ENCODE data around the gene GCSH.
A peak's percentile ranks its signal among the peaks of the same experiment; 100 is the strongest.

GCSH gene

DNA sequence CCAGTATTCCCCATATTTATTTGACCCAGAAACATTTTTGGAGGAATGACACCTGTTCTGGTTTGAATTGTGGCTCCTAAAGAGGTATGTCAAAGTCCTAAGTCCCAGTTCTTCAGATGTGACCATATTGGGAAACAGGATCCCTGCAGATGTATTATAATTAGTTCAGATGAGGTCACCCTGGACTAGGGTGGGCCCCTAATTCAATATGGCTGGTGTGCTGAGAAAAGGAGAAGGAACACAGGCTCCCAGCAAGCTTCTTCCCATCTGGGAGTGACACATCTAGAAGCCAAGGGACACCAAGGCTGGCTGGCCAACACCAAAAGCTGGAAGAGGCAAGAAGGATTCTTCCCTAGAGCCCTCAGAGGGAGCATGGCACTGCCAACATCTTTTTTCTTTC is 3.8 kb upstream of the GCSH start:
- DNase-seq: no peak

DNA sequence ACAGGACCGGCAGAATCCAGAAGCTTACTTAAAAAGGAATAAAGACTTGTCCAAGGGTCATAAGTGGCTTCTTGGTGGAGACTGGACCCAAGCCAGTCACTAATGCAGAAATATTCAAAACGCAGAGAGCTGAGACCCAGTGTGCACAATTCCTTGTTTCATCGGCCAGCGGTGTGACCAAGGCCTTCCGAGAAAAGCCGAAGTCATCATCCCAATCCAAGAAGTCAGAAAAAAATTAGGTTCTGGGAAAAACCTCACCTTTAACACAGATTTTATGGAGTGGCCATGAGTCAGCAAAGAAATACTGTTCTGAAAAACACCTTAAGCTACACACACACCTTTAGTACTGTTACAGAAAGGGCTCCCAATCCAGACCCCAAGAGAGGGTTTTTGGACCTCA is 1.0 kb upstream of the GCSH start:
- no peak for DNase-seq

DNA sequence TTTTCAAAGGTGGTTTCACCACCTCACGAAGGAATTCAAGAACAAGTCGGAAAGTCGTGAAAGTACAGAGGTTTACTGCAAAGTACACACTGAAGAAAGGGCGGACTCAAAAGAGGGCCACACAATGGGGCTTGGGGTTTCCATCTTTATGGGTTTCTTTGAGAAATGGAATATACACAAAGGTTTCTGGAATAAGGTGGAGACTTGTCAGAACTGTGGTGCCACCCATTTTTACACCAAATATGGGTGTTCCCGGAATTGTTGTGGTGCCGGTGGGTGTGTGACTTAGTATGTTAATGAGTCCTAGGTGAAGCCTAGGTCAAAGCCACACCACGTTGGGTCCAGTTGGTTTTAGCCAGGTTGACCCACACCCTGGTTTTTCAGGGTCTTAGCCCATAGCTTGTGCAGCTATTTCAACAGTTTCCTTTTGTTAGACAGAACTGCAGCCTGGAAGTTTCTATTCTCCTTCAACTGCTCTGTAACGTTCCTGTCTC is 567 bp upstream of the GCSH start:
- DNase-seq: no peak

DNA sequence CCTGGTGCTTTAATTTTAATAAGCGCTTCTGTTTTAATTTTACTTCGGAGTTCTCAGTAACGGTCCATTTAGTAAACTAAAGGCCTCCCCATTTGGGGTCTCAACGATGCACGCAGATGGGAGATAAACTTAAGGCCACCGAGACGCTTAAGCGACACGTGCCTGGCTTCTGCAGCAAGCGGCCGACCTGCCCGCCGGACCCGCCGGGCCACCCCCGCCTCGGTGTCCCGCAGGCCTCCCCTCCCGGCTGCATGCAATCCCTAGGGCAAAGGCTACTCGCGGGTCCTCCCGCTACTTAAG is 592 bp downstream of the GCSH start:
- no peak for DNase-seq

DNA sequence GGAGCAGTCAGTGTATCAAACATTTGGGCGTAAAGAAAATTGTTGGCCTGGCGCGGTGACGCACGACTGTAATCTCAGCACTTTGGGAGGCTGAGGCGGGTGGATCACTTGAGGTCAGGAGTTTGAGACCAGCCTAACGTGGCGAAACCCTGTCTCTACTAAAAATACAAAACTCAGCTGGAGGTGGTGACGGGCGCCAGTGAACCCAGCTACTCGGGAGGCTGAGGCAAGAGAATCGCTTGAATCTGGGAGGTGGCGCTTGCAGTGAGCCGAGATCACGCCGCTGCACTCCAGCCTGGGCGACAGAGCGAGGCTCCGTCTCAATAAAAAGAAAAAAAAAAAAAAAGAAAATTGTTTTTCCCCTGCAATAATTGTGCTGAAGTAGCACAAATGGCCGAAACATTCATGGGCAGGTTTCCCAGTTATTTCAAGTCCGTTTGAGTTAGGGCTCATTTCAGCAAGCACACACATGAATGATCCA is 1.4 kb downstream of the GCSH start:
- no peak for DNase-seq

DNA sequence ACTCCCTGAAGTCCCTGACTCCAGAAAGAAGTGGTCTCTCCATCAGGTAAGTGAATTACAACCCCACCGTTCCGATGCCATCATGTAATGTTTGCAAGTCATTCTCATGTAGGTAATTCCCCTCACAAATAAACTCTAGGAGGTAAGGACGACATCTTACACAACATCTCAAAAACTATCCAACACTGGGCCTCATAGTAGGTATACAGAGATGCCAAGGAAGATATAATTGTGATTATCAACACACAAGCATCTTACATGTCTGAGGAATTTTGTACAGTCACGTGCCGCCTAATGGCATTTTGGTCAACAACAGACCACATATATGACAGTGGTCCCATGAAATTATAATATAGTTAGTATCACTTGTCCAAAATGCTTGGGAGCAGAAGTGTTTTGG is 7.4 kb downstream of the GCSH start:
- DNase-seq: no peak

DNA sequence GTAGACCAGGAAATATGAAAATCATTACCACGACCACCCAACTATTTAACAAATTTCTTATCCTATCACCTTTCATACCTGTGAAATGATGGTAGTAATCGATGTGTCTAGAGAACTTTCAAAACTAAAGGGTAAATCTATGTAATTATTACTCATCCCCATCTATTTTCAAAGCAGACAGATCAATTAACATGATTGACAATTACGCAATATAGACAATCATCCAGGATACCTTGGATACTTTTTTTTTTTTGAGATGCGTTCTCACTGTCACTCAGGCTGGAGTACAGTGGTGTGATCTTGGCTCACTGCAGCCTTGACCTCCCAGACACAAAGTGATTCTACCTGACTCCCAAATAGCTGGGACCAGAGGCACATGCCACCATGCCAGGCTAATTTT is 15.2 kb downstream of the GCSH start:
- DNase-seq: no peak

DNA sequence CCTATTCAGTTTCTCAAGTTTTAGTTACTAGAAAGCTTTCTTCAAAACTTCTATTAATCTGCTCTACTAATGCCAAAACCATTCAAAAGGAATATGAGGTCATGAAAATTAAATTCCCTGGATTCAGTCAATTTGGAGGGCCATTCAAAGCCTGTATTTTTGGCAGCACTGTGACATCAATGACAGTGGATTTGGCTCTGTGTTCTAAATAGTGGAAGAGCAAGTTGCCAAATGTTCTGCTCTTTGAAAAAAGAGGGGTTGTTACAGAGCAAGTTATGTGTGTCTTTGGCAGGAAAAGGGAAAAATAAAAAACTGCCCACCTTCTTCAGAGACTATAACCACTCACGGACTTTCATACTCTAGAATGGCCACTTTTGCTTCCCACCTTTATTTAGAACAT is 16.0 kb downstream of the GCSH start:
- DNase-seq: no peak

DNA sequence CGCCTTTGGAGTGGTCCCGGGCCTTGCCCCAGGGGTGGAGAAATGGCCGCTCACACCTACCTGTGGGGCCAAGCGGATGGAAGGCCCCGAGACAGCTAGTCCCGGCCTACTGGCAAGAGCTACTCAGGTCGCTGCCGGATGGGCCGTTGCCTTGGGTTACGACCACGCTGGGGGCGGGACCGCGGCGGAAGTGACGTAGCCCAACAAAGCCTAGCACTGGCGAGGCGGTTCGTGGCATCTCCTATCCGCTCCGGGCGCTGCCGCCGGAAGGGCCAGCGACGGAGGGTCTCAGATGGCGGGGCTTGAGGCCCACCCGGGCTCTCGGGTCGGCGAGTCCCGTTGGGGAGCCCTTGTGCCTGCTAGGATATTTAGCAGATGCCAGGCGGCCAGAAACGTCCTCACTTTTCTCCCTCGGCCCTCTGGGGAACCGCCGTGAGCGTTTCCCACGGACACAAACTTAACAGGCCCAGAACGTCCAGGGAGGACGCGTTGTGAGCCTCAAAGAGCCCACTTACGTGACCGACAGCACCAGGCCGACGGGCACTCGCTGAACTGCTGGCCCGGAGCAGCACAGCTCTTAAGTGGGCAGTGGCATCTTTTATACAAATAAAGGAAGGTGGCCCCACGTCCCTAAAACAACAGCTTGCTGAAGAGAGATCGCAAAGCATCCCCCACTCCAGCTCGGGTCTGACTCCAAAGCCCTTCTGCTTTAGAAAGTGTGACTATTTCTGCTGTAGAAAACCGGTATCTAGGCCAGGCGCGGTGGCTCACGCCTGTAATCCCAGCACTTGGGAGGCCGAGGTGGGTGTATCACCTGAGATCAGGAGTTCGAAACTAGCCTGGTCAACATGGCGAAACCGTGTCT is 18.9 kb downstream of the GCSH start, which contains the start of gene C16orf46:
Gene C16orf46 (minus strand): TSS at position 163 of the 865 bp plus-strand sequence. CDS start 13,283 bp downstream, outside the sequence.
- DNase-seq: peak; percentile 25

DNA sequence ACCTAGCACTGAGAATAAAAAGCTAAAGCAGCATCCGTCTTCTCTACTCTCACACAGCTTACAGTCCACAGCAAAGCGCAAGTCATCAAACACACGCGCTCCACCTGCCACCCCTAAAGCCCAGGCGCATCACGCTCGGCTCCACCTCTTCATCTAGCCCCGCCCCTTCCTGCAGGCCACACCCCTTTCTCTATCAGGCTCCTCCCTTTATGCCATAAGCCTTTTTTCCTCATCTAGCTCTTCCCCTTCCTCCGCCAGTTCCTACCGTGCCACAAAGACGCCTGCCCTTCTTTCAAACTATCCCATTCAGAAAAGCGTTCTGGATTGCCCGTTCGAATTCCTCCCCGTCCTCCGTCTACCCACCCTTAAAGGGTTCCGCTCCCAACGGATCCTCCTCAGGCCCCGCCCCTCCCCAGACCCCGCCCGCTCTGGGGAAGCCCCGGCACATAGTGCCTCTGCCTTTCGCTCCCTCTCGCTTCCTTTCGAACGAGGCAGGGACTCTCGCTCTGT is 19.6 kb downstream of the GCSH start:
- DNase-seq: peak; percentile 52

DNA sequence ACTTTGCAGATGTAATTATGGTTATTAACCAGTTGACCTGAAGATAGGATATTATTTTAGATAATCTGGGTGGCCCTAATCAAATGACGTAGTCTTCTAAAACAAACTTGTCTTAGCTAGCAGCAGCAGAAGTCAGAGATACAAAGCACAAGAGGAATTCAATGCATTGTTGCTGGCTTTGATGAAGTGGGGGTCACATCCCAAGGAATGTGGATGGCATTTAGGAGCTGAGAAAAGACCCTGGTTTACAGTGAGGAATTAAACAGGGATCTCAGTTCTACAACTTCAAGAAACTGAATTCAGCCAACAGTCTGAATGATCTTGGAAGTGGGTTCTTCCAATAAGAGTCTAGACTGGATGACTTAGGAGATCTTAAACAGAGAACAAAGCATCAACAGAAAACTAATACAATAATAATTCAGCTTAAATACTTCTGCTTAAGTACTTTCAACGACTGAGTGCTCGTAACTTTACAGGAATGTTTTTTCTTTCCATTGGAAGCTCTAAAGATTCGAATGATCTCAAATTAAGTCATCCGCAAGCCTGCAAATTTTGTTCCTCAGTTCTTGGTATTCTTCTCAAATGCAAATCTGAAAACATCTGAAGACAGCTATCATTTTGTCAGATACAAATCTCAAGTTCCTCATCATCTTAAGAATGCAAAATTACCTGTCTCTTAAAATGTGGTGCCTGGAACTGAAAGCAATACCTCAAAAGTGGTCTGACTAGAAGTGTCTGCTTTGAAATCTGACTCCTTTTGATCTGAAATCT is 22.4 kb downstream of the GCSH start:
- DNase-seq: no peak

DNA sequence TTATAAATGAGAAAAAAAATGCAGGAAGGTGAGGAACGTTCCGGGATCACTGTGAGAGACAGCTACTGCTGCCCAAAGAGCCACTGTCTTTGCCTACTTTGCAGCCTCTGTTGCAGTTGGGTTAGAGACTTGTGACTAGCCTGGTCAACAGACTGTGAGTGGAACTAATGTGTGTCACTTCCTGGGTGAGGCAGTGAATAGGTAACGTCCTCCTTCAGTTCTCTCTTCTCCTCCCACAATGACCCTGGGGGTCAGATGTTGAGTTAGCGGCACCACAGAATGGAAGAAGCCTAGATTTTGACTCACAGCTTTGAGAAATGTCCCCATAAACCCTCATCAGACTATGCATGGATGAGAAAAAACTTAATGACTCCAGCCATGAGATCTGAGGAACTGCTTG is 24.4 kb downstream of the GCSH start:
- DNase-seq: no peak

DNA sequence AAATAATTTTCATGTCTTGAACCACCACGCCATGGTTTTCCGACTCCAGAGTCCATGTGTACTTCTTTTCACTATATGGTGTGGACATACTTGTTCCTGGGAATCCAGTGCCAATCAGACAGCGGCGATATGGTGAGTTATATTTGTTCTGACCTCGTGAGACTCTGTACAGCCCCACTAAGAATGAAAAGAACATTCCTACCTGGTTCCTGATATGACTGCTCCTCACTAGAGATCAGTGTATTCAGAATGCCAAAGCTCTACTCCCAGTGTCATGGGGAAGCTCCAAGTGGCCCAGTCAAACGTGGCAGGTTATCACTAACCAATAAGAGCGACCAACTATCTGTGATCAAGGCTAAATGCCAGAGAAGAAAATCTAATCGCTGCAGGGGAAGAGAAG is 25.2 kb downstream of the GCSH start:
- no peak for DNase-seq

DNA sequence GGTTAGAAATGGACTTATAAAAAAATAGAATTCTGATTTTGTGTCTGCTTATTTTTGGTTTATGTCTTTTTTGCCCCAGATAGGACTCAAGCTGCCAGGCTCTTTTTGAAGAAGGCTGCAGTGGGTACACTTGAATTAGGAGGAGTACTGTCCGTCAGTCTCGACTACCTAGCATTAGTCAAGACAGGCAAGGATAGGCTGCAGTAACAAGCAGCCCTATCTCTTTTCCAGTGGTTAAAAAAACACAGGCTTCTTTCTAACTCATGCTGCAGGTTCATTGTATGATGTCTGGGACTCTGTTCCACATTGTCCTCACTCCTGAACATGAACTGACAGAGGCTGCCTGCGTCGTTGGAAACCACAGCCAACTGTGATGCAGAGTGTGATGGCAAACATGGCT is 27.1 kb downstream of the GCSH start:
- no peak for DNase-seq

DNA sequence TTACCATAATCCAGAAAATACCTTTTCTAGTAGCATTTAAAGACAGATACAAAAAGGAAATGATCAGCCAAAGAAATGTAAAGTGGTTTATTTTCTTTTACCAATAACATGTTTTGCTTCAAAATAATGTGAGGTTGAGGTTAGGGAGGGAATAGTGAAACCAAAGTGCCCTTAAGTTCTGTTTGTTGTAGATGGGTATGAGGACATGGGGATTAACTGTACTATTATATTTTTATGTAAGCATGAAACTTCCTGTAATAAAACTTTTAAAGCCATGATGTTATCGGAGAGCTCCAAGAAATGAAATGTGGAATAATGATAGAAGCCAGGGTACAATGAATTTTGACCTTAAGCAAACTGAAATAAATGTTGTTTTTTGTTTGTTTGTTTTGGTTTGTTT is 29.0 kb downstream of the GCSH start:
- DNase-seq: no peak

DNA sequence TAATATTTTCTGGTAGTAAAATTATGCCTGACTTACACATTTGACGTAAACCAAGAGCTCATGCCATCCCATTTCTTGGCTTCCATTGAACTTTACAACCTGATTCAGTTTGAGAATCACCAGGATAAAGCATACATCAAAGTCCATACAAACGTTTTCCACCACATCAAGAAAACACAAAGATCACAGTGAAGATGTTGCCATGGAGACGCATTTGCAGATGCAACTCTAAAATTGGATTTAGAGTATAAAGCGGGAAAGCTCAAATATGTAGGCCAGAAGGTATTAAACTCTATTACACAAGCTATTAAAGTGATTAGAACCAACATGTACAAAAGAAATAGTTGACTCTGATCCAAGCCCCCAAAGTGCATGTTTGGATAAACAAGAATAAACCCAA is 29.5 kb downstream of the GCSH start:
- no peak for DNase-seq

DNA sequence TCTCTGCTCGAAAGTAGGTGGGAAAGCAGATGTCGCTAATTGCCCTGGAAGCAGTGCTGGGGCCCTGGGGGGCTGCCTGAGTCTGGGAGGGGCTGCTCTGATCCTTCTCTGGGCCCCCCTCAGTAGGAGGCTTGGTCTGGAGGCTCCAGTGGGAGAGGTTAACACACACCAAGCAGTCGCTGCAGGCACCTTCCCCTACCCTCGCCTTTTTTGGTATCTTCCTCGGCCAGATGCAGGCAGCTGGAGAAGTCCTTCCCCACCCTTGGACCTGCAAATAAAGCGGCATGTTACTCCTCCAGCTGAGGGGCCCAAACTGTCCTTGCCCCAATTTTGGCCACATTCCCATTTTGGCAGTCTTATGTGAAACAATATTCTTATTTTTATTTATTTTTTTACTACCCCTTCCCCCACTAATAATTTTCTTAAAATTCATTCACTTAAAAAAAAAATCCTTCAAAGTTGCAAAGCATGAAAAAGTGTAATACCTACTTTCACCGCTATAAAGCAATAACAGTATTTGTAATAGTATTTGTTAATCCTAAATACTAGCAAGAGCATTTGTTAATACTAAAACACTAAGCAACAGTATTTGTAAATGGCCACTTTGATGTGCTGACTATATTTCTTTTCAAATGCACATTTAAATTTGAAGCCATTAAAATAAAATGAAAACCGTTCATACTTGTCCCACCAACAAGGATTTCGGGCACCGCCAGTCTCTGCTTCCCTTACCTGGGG is 34.2 kb downstream of the GCSH start:
- DNase-seq: no peak

DNA sequence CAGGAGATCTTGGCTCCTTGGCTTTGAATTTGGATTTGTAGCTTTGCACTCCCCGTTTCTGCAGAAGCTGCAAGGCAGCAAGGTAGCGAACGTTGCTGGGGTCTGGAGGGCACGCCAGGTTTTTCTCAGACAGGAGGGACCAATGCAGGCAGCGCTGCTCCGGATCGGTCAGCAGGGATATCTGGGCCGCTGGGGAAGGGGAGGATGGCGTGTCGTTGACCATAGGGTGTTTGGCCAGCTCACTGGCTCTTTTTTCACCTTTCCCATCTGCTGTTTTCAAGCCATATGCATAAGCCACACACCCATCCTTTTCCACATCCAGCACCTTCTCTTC is 34.9 kb downstream of the GCSH start:
- DNase-seq: no peak

DNA sequence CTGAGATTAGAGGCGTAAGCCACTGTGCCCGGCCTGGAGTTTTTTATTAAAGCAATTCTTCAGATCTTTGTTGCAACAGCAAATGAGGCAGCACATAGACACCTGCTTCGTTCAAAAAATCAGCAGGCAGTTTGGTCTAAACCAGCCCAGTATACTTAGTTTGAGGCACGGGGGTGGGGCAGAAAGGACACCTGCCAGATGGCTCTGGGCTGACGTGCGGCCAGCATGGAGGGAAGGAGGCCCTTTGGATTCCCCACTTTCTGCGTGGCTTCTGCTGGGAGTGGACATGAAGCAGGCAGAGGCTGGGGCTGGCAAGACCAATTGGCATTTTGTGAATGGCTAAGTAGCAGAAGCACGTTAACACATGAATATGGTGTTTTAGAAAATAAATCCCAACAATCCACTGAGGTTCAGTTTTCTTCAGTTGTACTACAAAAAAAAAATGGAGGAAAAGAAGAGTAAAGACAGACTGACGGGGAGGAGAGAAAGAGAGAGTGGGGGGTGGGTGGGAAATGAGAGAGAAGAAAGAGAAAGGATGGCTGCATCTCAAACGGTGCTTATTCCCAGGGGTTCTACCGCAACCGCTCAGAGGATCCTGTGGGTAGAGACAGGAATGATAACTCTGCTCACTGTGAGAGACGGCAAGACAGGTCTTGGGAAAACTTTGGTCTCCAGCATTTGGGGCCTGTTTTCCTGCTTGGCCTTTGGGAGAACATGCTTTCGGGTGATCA is 35.5 kb downstream of the GCSH start:
- DNase-seq: no peak

DNA sequence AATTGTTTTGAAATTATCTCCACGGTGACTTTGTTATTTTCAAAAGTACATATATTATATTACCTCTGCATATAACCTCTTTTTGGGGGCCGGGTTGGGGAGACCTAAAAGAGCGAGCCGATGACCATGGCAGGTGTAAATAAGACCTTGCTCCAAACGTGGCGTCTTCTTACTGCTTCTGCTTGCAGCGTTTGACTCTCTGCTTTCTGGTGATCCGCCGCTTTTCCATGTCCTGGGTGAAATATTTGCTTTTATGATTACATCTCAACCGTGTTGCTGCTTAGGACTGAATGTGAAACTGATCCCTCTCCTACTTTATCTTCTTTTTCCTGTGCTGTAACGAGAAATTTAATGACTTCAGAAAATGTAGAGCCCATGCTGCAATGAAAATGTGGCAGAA is 42.4 kb downstream of the GCSH start:
- no peak for DNase-seq

DNA sequence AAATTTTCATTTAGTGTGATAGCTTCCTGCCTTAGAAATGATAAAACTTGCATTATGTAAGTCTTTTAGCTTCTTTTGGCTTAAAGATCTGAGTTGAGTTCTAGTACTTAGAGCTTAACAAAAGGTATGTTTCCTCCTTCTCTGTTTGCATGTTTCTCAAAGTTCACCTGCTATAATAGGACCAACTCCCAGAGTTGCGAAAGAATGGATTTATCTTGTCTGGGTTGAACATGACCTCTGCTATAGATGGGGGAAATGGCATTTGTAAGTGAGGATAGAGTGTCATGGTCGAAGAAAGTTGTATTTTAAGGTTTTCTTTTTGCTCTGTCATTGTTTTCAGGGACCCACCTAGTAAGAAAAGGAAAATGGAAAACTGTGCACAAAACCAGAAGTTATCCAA is 53.4 kb downstream of the GCSH start:
- no peak for DNase-seq

DNA sequence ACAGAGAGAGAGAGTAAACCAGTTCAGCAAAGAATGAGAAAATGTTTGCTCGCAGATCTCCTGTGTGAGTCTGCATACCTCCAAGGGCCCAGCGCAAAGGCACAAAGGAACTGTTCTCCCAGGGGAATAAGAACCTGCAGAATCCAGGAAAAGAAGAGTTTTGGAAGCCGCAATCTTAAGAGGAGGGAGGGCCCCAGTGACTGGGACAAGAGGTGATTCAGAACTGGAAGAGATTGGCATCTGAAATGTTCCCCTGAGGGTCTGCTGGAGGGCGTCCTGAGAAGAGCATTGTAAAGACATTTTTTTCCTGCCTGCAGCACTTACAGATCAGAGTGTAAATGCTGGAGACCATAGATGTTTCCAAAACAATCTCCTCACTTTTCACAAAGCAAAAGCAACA is 54.5 kb downstream of the GCSH start:
- DNase-seq: no peak

DNA sequence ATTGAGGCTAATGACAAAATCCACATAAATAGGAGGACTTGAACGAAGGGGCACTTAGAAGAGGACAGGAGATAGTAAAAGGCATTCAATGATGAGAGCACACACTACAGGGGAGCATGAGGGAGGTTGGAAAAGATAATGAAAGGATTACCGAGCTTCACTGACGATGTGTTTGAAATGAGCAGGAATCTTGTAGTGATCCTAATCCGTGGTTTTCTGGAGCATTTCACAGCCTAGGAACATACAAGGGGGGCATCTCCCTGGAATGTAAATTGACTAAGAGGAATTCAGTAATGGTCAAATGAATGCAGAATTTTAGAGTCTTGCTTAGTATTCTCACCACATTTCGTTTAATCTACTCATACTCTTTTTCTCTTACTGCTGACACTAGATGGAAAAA is 55.4 kb downstream of the GCSH start:
- no peak for DNase-seq

Data from NCI-H187 treated with DMSO at 0.1 percent for 48 hours (cell line).